Stomach (tissue), 9 donors: ENCODE data around the gene INTS1. TPM values are rescaled to one million over a fixed set of nuclear protein-coding genes. Genes with fewer than 3 reads are reported as not detected.

ENCODE experiments used
- DNase-seq, 2 donors: peaks; one replicate each; pipeline versions ENCODE4 v3.0.0 to v3.0.0-alpha.2; 2013 to 2019
- H3K27ac ChIP-seq, 5 donors: fragments of 200-600 bp in 4 of 5; sonication (generic) in 4 of 5; one replicate each; pipeline ENCODE4 v1.5.1; 2013 to 2019; ENCODE audit warnings: mild to moderate bottlenecking in 1 of 5, moderate library complexity in 1 of 5
- H3K27me3 ChIP-seq, 3 donors: fragments of 200-600 bp; sonication (generic); one replicate each; pipeline ENCODE4 v1.5.1; 2017 to 2019; ENCODE audit warnings: mixed run types in 1 of 3
- H3K36me3 ChIP-seq, 4 donors: fragments of 200-600 bp; sonication (generic); 1 replicate in 3 of 4; 2 replicates in 1 of 4; pipeline ENCODE4 v1.5.1; 2016 to 2019
- H3K4me1 ChIP-seq, 4 donors: fragments of 200-600 bp; sonication (generic); one replicate each; pipeline ENCODE4 v1.5.1; 2016 to 2019
- H3K4me3 ChIP-seq, 4 donors: fragments of 200-600 bp; sonication (generic) in 3 of 4; one replicate each; pipeline ENCODE4 v1.5.1; 2016 to 2019; ENCODE audit warnings: mild to moderate bottlenecking in 1 of 4
- H3K9me3 ChIP-seq, 4 donors: fragments of 200-600 bp; sonication (generic); one replicate each; pipeline ENCODE4 v1.5.1; 2016 to 2019
- EP300 ChIP-seq: sonication (generic); formaldehyde crosslinking; IDR thresholded peaks from one replicate; pipeline ENCODE4 v1.6.1; 2017; ENCODE audit warnings: antibody characterized with exemption
- POLR2A ChIP-seq, 4 donors: fragments of 450-650 bp; IDR thresholded peaks; one replicate each; pipeline ENCODE4 v1.6.1; 2016; ENCODE audit warnings: antibody characterized with exemption in 4 of 4, control low read depth in 2 of 4, mild to moderate bottlenecking in 1 of 4, moderate library complexity in 1 of 4
- POLR2AphosphoS5 ChIP-seq, 3 donors: sonication (generic); formaldehyde crosslinking; IDR thresholded peaks; one replicate each; pipeline ENCODE4 v1.6.1; 2016; ENCODE audit warnings: antibody characterized with exemption in 3 of 3
- WGBS, 5 donors: extraction: QIAGEN DNeasy Blood & Tissue Kit in 3 of 5; methylation state at CpG; one replicate each; pipeline versions ENCODE4 v1.1.5 to v1.1.7; 2013 to 2018; 5-methylcytosine and 5-hydroxymethylcytosine counted together
- intact Hi-C: fragments of 100-400 bp; cut with DNase I; formaldehyde crosslinking; loops from one replicate; pipeline ENCODE4 v1.15.1; 2023; ENCODE audit warnings: low total_unique reads
- polyA plus RNA-seq, 3 donors: library from polyadenylated mRNA; stranded (reverse); fragments of 200-250 nt; gene quantifications; one replicate each; pipeline ENCODE4 v1.2.3, GENCODE V29; 2013
- total RNA-seq, 5 donors: library from RNA; depleted of rRNA; stranded (reverse); fragments of >200 nt; gene quantifications; one replicate each; pipeline versions ENCODE4 v1.1.0 to v1.2.3, GENCODE V29; 2014 to 2016
- TF ChIP-seq, protein P1 (sequence below), 7 experiments: fragments of 450-650 bp in 4 of 7; fragments of 200-600 bp in 3 of 7; sonication (generic) in 3 of 7; IDR thresholded peaks; one replicate each; pipeline ENCODE4 v1.5.1; 2016 to 2019; ENCODE audit warnings: antibody characterized with exemption in 7 of 7, control low read depth in 2 of 7, mild to moderate bottlenecking in 1 of 7
- donor health status: healthy with polysubstance abuse.
- donor health status: Bipolar disorder and iron deficiency.
- donor health status: healthy.

The INTS1 gene
- total and polyA plus RNA-seq, 8 donors = 24.4 to 724 (median 56.2) TPM

DNA sequence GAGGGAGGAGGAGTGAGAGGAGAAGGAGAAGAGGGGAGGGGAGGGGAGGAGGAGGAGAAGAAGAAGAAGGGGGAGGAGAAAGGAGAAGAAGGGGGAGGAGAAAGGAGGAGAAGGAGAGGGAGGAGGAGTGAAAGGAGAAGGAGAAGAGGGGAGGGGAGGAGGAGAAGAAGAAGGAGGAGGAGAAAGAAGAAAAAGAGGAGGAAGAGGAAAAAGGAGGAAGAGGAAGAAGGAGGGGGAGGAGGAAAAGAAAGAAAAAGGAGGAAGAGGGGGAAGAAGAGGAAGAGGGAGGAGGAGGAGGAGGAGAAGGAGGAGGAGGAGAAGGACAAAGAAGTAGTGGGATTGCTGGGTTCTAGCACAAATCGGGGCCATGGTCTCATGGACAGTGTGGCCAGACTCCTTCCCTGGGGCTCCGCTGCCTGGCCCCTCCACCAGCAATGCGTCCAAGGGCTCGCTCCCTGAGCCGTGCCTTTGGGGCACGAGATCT, 22.1 kb upstream of the INTS1 start:
- no peaks in the 10 kb centered on the region for H3K36me3 ChIP-seq
- DNase-seq = no peak
- H3K9me3 ChIP-seq = no peaks in the 10 kb centered on the region
- TF ChIP-seq, protein P1, sequence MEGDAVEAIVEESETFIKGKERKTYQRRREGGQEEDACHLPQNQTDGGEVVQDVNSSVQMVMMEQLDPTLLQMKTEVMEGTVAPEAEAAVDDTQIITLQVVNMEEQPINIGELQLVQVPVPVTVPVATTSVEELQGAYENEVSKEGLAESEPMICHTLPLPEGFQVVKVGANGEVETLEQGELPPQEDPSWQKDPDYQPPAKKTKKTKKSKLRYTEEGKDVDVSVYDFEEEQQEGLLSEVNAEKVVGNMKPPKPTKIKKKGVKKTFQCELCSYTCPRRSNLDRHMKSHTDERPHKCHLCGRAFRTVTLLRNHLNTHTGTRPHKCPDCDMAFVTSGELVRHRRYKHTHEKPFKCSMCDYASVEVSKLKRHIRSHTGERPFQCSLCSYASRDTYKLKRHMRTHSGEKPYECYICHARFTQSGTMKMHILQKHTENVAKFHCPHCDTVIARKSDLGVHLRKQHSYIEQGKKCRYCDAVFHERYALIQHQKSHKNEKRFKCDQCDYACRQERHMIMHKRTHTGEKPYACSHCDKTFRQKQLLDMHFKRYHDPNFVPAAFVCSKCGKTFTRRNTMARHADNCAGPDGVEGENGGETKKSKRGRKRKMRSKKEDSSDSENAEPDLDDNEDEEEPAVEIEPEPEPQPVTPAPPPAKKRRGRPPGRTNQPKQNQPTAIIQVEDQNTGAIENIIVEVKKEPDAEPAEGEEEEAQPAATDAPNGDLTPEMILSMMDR (IDR thresholded peaks at IDR 0.05) = no peak
- TF ChIP-seq EP300 = no peak
- no peak for TF ChIP-seq POLR2AphosphoS5 (IDR thresholded peaks at IDR 0.05)
- TF ChIP-seq POLR2A (IDR thresholded peaks at IDR 0.05) = no peak
- H3K27me3 ChIP-seq = peaks cover 0 to 26% (median 4%) of the 10 kb centered on the region in 3 donors
- intact Hi-C loops = no loop called here
- H3K4me3 ChIP-seq = no peak overlapping the region
- H3K4me1 ChIP-seq = peaks cover 2 to 9% (median 8%) of the 10 kb centered on the region in 4 donors
- WGBS, 5 donors = 45 to 71% (median 51%) methylated on average over 6 of the region's 6 CpGs
- no peak overlapping the region for H3K27ac ChIP-seq

- TF ChIP-seq EP300 = no peak
- TF ChIP-seq POLR2A (IDR thresholded peaks at IDR 0.05) = no peak
- TF ChIP-seq, protein P1 (IDR thresholded peaks at IDR 0.05) = no peak
- TF ChIP-seq POLR2AphosphoS5 (IDR thresholded peaks at IDR 0.05) = no peak
Measured at GRCh38 chr7:1525409-1525808, 21.2 kb upstream of the INTS1 start.

GRCh38 chr7:1523844-1524243, 19.7 kb upstream of the INTS1 start:
- H3K27ac ChIP-seq = no peak overlapping the region
- TF ChIP-seq POLR2AphosphoS5 (IDR thresholded peaks at IDR 0.05) (no peak), EP300 (no peak), POLR2A (IDR thresholded peaks at IDR 0.05) (no peak)
- TF ChIP-seq, protein P1 (IDR thresholded peaks at IDR 0.05) = no peak
- H3K4me3 ChIP-seq = no peak overlapping the region
- H3K9me3 ChIP-seq = peaks cover 0 to 3% (median 1%) of the 10 kb centered on the region in 4 donors
- 63 to 72% (median 69%) methylated on average over 12 to 17 of the region's 17 CpGs for WGBS, 5 donors
- DNase-seq = peak in 1 of 2 donors; percentile 16
- no peaks in the 10 kb centered on the region for H3K4me1 ChIP-seq
- H3K36me3 ChIP-seq = no peaks in the 10 kb centered on the region
- intact Hi-C loops = no loop called here
- H3K27me3 ChIP-seq = peaks cover 0 to 26% (median 4%) of the 10 kb centered on the region in 3 donors

More at GRCh38 chr7:1525409-1525808, 21.2 kb upstream of the INTS1 start:
- WGBS, 5 donors = 91 to 96% (median 93%) methylated on average over 6 of the region's 6 CpGs
- H3K9me3 ChIP-seq = no peaks in the 10 kb centered on the region
- peaks cover 0 to 26% (median 4%) of the 10 kb centered on the region in 3 donors for H3K27me3 ChIP-seq
- no peaks in the 10 kb centered on the region for H3K36me3 ChIP-seq
- no peak for DNase-seq
- intact Hi-C loops = no loop called here
- peaks cover 0 to 8% (median 7%) of the 10 kb centered on the region in 4 donors for H3K4me1 ChIP-seq
- no peak overlapping the region for H3K4me3 ChIP-seq
- H3K27ac ChIP-seq = no peak overlapping the region

- intact Hi-C loops = no loop called here
- no peak for TF ChIP-seq POLR2A (IDR thresholded peaks at IDR 0.05)
- TF ChIP-seq POLR2AphosphoS5 (IDR thresholded peaks at IDR 0.05) = no peak
- TF ChIP-seq, protein P1 (IDR thresholded peaks at IDR 0.05) = no peak
- TF ChIP-seq EP300 = no peak
- no peak overlapping the region for H3K27ac ChIP-seq
- H3K4me1 ChIP-seq = no peaks in the 10 kb centered on the region
- peaks cover 0 to 4% (median 2%) of the 10 kb centered on the region in 4 donors for H3K9me3 ChIP-seq
- H3K27me3 ChIP-seq = peaks cover 0 to 26% (median 4%) of the 10 kb centered on the region in 3 donors
- peak in 1 of 2 donors; percentile 52 for DNase-seq
- no peak overlapping the region for H3K4me3 ChIP-seq
- 16 to 60% (median 36%) methylated on average over 2 to 13 of the region's 13 CpGs for WGBS, 5 donors
- H3K36me3 ChIP-seq = no peaks in the 10 kb centered on the region
Measured at GRCh38 chr7:1523208-1523607, 19.0 kb upstream of the INTS1 start.
